H1 (cell line): Measurements from ENCODE around the gene EEF1A2. TPM values are rescaled to one million over a fixed set of nuclear protein-coding genes. Genes with fewer than 3 reads are reported as not detected.

Experiments
- CTCF ChIA-PET: fragments of 300-600 bp; sonication (Branson Sonifier 250); formaldehyde crosslinking; loops from one replicate; lab custom pipeline; 2021; ENCODE audit not compliant: partially characterized antibody; lab: Charles Lee
- POLR2A ChIA-PET: fragments of 300-600 bp; sonication (Branson Sonifier 250); formaldehyde crosslinking; loops from one replicate; lab custom pipeline; 2021; ENCODE audit warnings: inconsistent platforms; ENCODE audit not compliant: partially characterized antibody; lab: Charles Lee
- DNase-seq, 2 experiments: peaks; one replicate each; pipeline versions ENCODE4 v3.0.0 to v3.0.0-alpha.2; 2010 to 2022; ENCODE audit warnings: low spot score in 2 of 2, low read depth in 1 of 2, mixed read lengths in 1 of 2
- FAIRE-seq: peaks from 2 replicates; lab custom pipeline; 2011; peaks lifted over from hg19 to GRCh38; lab: Jason Lieb, UNC
- H2AFZ ChIP-seq: 2 replicates; pipeline ENCODE4 v1.8.1; 2012; ENCODE audit warnings: low read length, inconsistent platforms
- H2AK5ac ChIP-seq: 2 replicates; pipeline ENCODE4 v1.6.1; 2013; ENCODE audit warnings: low read depth, low read length
- H2BK120ac ChIP-seq: replicated peaks from 2 replicates; pipeline ENCODE3; 2013; ENCODE audit warnings: low read depth, low read length, inconsistent platforms
- H2BK12ac ChIP-seq: 2 replicates; pipeline ENCODE4 v1.6.1; 2013; ENCODE audit warnings: low read depth, low read length
- H2BK15ac ChIP-seq: 2 replicates; pipeline ENCODE4 v1.6.1; 2013; ENCODE audit warnings: low read length
- H2BK20ac ChIP-seq: 2 replicates; pipeline ENCODE4 v1.6.1; 2013; ENCODE audit warnings: low read length
- H2BK5ac ChIP-seq: 2 replicates; pipeline ENCODE4 v1.6.1; 2013; ENCODE audit warnings: low read depth, low read length
- H3K14ac ChIP-seq: 2 replicates; pipeline ENCODE4 v1.6.1; 2013; ENCODE audit warnings: inconsistent platforms; ENCODE audit not compliant: insufficient read length
- H3K18ac ChIP-seq: 2 replicates; pipeline ENCODE4 v1.6.1; 2013; ENCODE audit warnings: low read length; ENCODE audit errors: extremely low read depth
- H3K23ac ChIP-seq: 2 replicates; pipeline ENCODE4 v1.6.1; 2013; ENCODE audit warnings: inconsistent platforms; ENCODE audit not compliant: insufficient read length
- H3K23me2 ChIP-seq: 2 replicates; pipeline ENCODE4 v1.6.1; 2013; ENCODE audit warnings: low read depth, low read length
- H3K27ac ChIP-seq: 2 replicates; pipeline ENCODE4 v1.6.1; 2011; ENCODE audit warnings: low read depth, low read length, inconsistent platforms
- H3K27me3 ChIP-seq, 4 experiments: replicated peaks in 1 of 4; 1 replicate in 1 of 4; 2 replicates in 3 of 4; pipeline versions ENCODE4 v1.6.1 to v1.8.1; 2011 to 2013; ENCODE audit warnings: low read length in 3 of 4, mild to moderate bottlenecking in 3 of 4, inconsistent platforms in 2 of 4, mixed read lengths in 2 of 4, moderate library complexity in 1 of 4; ENCODE audit not compliant: control insufficient read depth in 3 of 4, insufficient read depth in 3 of 4; ENCODE audit errors: extremely low read depth in 1 of 4
- H3K36me3 ChIP-seq, 4 experiments: 2 replicates each; pipeline versions ENCODE4 v1.6.1 to v1.8.1; 2011 to 2013; ENCODE audit warnings: mild to moderate bottlenecking in 4 of 4, low read length in 3 of 4, moderate library complexity in 2 of 4, control low read depth in 1 of 4, inconsistent platforms in 1 of 4; ENCODE audit not compliant: insufficient read depth in 4 of 4, control insufficient read depth in 2 of 4
- H3K4ac ChIP-seq: replicated peaks from 2 replicates; pipeline ENCODE3; 2013; ENCODE audit warnings: low read length, low read depth, mixed read lengths, inconsistent platforms; ENCODE audit not compliant: insufficient read length
- H3K4me1 ChIP-seq, 4 experiments: replicated peaks in 1 of 4; 1 replicate in 1 of 4; 2 replicates in 3 of 4; pipeline versions ENCODE4 v1.6.1 to v1.8.1; 2011 to 2013; ENCODE audit warnings: low read length in 3 of 4, inconsistent platforms in 2 of 4, mixed read lengths in 1 of 4; ENCODE audit not compliant: insufficient read depth in 4 of 4, control insufficient read depth in 3 of 4
- H3K4me2 ChIP-seq, 2 experiments: 2 replicates each; pipeline versions ENCODE4 v1.6.1 to v1.8.1; 2011 to 2013; ENCODE audit warnings: low read depth in 2 of 2, low read length in 2 of 2, control low read depth in 1 of 2, inconsistent platforms in 1 of 2, mild to moderate bottlenecking in 1 of 2; ENCODE audit not compliant: insufficient read depth in 1 of 2
- H3K4me3 ChIP-seq, 4 experiments: fragments of 200-600, 300-600 bp in 1 of 4; sonication (generic), shearing (Covaris generic), sonication (Bioruptor Twin) in 1 of 4; 2 replicates each; pipeline versions ENCODE4 v1.5.1 to v1.8.1; 2011 to 2016; ENCODE audit warnings: low read length in 4 of 4, low read depth in 3 of 4, control low read depth in 2 of 4, inconsistent platforms in 2 of 4, mild to moderate bottlenecking in 2 of 4, mixed read lengths in 1 of 4, moderate library complexity in 1 of 4; ENCODE audit not compliant: insufficient read depth in 2 of 4; ENCODE audit errors: extremely low read depth in 1 of 4
- H3K56ac ChIP-seq: replicated peaks from 2 replicates; pipeline ENCODE3; 2013; ENCODE audit warnings: low read depth, mild to moderate bottlenecking, mixed read lengths, low read length, inconsistent platforms; ENCODE audit not compliant: insufficient read length
- H3K79me1 ChIP-seq: 2 replicates; pipeline ENCODE4 v1.6.1; 2013; ENCODE audit warnings: low read depth, low read length, control low read depth
- H3K79me2 ChIP-seq, 2 experiments: 2 replicates each; pipeline versions ENCODE4 v1.6.1 to v1.8.1; 2012 to 2013; ENCODE audit warnings: low read length in 2 of 2, mild to moderate bottlenecking in 2 of 2, inconsistent platforms in 1 of 2; ENCODE audit not compliant: insufficient read depth in 2 of 2, control insufficient read depth in 1 of 2
- H3K9ac ChIP-seq, 4 experiments: replicated peaks in 1 of 4; 1 replicate in 1 of 4; 2 replicates in 3 of 4; pipeline versions ENCODE4 v1.6.1 to v1.8.1; 2011 to 2013; ENCODE audit warnings: low read depth in 3 of 4, low read length in 3 of 4, control low read depth in 2 of 4, mild to moderate bottlenecking in 2 of 4, moderate library complexity in 2 of 4, inconsistent platforms in 1 of 4; ENCODE audit errors: extremely low read depth in 1 of 4
- H3K9me3 ChIP-seq, 2 experiments: 2 replicates each; pipeline versions ENCODE4 v1.6.1 to v1.8.1; 2012 to 2013; ENCODE audit warnings: mild to moderate bottlenecking in 2 of 2, moderate library complexity in 2 of 2, control low read depth in 1 of 2, inconsistent platforms in 1 of 2, low read depth in 1 of 2, low read length in 1 of 2, mixed read lengths in 1 of 2; ENCODE audit not compliant: insufficient read depth in 2 of 2
- H4K20me1 ChIP-seq, 2 experiments: replicated peaks in 1 of 2; 2 replicates each; pipeline versions ENCODE3 to v1.8.1; 2011 to 2013; ENCODE audit warnings: inconsistent platforms in 2 of 2, low read length in 2 of 2, mild to moderate bottlenecking in 1 of 2; ENCODE audit not compliant: insufficient read depth in 2 of 2, control insufficient read depth in 1 of 2
- H4K5ac ChIP-seq: 2 replicates; pipeline ENCODE4 v1.6.1; 2013; ENCODE audit warnings: low read length, low read depth, mixed read lengths, inconsistent platforms; ENCODE audit not compliant: insufficient read length
- H4K8ac ChIP-seq: 2 replicates; pipeline ENCODE4 v1.8.0; 2013; ENCODE audit warnings: mild to moderate bottlenecking, moderate library complexity, low read length, inconsistent platforms; ENCODE audit not compliant: insufficient read depth; ENCODE audit errors: extremely low read depth
- H4K91ac ChIP-seq: replicated peaks from 2 replicates; pipeline ENCODE3; 2013; ENCODE audit warnings: low read length, mixed read lengths, inconsistent platforms; ENCODE audit not compliant: insufficient read length
- BACH1 ChIP-seq: IDR thresholded peaks from 2 replicates; pipeline ENCODE4 v1.6.1; 2012; ENCODE audit warnings: low read length, improper control_type of control experiment
- MAX ChIP-seq: IDR thresholded peaks from 2 replicates; pipeline ENCODE4 v1.6.1; 2012; ENCODE audit warnings: inconsistent platforms
- RAD21 ChIP-seq, 2 experiments: IDR thresholded peaks in 1 of 2; conservative IDR thresholded peaks in 1 of 2; 2 replicates each; pipeline ENCODE4 v1.6.1; 2011; ENCODE audit warnings: low read depth in 2 of 2, low read length in 2 of 2, improper control_type of control experiment in 1 of 2, inconsistent platforms in 1 of 2, mild to moderate bottlenecking in 1 of 2, moderate library complexity in 1 of 2
- WGBS, 2 experiments: shearing (Covaris generic) in 1 of 2; methylation state at CpG; one replicate each; pipeline versions ENCODE4 v1.1.6 to v1.1.7; 2013 to 2015; ENCODE audit warnings: low lambda C conversion rate in 2 of 2, mixed read lengths in 2 of 2, inconsistent platforms in 1 of 2, low coverage in 1 of 2, missing lambda C conversion rate in 1 of 2; ENCODE audit not compliant: insufficient replicate concordance in 2 of 2, insufficient coverage in 1 of 2, insufficient read length in 1 of 2; ENCODE audit errors: extremely low coverage in 1 of 2, missing lambda C conversion rate in 1 of 2; 5-methylcytosine and 5-hydroxymethylcytosine counted together
- polyA plus RNA-seq, 7 experiments: library from polyadenylated mRNA; depleted of rRNA in 3 of 7; stranded (reverse) in 5 of 7; unstranded in 2 of 7; fragments of >200 nt in 5 of 7; fragments of 200-250 nt in 2 of 7; gene quantifications; 1 replicate in 5 of 7; 2 replicates in 1 of 7; 4 replicates in 1 of 7; pipeline versions ENCODE4 v1.2.1 to v1.2.3, GENCODE V29; 2011 to 2013; ENCODE audit warnings: missing spikeins in 2 of 7, mixed read lengths in 2 of 7
- total RNA-seq: library from RNA; stranded (reverse); fragmentation: NEBNext Ultra II Directional; extraction: Animal tissue kit (Norgen Biotek cat#: 25700); gene quantifications from 2 replicates; pipeline ENCODE4 v1.2.1, GENCODE V29; 2021
- TF ChIP-seq, protein P1 (sequence below): IDR thresholded peaks from 2 replicates; pipeline ENCODE4 v1.6.1; 2012; ENCODE audit warnings: inconsistent platforms
- TF ChIP-seq, protein P2 (sequence below): IDR thresholded peaks from 2 replicates; pipeline ENCODE4 v1.6.1; 2011; ENCODE audit warnings: low read depth, mild to moderate bottlenecking, low read length; ENCODE audit not compliant: insufficient read depth

EEF1A2 gene
- total and polyA plus RNA-seq, 2 of the 8 experiments (the other 6 are each of a cell fraction or from before 2014, with no cell fraction given), result 7.4 to 25.8 TPM

- H3K4ac ChIP-seq, result no peak overlapping the region
- POLR2A ChIA-PET, result interaction anchor here (1.5 kb wide), 1 partner anchor 123 kb away, joined by 5 read pairs; no protein-coding TSS in a partner anchor
- peak overlapping the region; percentile 13 for H2BK120ac ChIP-seq
- no peak overlapping the region for H3K14ac ChIP-seq
- 66% methylated on average over 21 of the region's 32 CpGs; no CpG with 5 or more reads in 1 of the 2 experiments for WGBS, 2 experiments
- FAIRE-seq, result no peak
- H4K5ac ChIP-seq, result no peak overlapping the region
- H2BK15ac ChIP-seq, result peak overlapping the region; percentile 29; the same call in 1 of the 2 replicates
- H2BK20ac ChIP-seq, result no peak overlapping the region
- peak overlapping the region; percentile 32; the same call in 1 of the 2 replicates for H2BK5ac ChIP-seq
- peaks cover 0 to 4% of the 10 kb centered on the region in 2 experiments; a peak in 1 of 4 replicates for H3K79me2 ChIP-seq
- no peak overlapping the region for H3K23ac ChIP-seq
- no peak overlapping the region for H3K56ac ChIP-seq
- CTCF ChIA-PET, result interaction anchor here (0.6 to 3.0 kb wide), 8 partner anchors 13 to 122 kb away, joined by 3 to 31 read pairs (median 4); partner anchors contain the start of gene PTK6
- peak in 1 of 2 experiments; percentile 60 for DNase-seq
- H4K91ac ChIP-seq, result peak overlapping the region; percentile 93
- H2AK5ac ChIP-seq, result peak overlapping the region; percentile 59; the same call in 1 of the 2 replicates
- peak overlapping the region; percentile 66 to 99 (median 88); a peak in 7 of 8 replicates for H3K4me3 ChIP-seq
- H2AFZ ChIP-seq, result no peak overlapping the region
- no peak overlapping the region for H3K27ac ChIP-seq
- H4K20me1 ChIP-seq, result peaks cover 3 to 22% of the 10 kb centered on the region in 2 experiments
- peaks cover 0 to 6% (median under 1%) of the 10 kb centered on the region in 4 experiments; a peak in 2 of 7 replicates for H3K27me3 ChIP-seq
- H3K4me2 ChIP-seq, result peak overlapping the region; percentile 67 to 78
- H3K9ac ChIP-seq, result no peak overlapping the region
- peak overlapping the region; percentile 75; the same call in 1 of the 2 replicates for H2BK12ac ChIP-seq
- H3K18ac ChIP-seq, result peak overlapping the region; percentile 19; the same call in 1 of the 2 replicates
- peaks cover 7% of the 10 kb centered on the region; the same call in 1 of the 2 replicates for H3K79me1 ChIP-seq
- H3K4me1 ChIP-seq, result peaks cover 0 to 21% (median 10%) of the 10 kb centered on the region in 4 experiments; a peak in 5 of 7 replicates
- H3K36me3 ChIP-seq, result peaks cover 0 to 14% (median 0%) of the 10 kb centered on the region in 4 experiments; a peak in 2 of 8 replicates
- H3K23me2 ChIP-seq, result peaks cover 17% of the 10 kb centered on the region; the same call in 1 of the 2 replicates
- no peaks in the 10 kb centered on the region for H3K9me3 ChIP-seq
- peak overlapping the region; percentile 80 for H4K8ac ChIP-seq
- TF ChIP-seq RAD21 (IDR thresholded peaks at IDR 0.05 in 1 of 2, conservative IDR thresholded peaks at IDR 0.05 in 1 of 2; ENCODE audit: low read depth in 2 of 2, low read length in 2 of 2), result peak in 1 of 2 experiments; percentile 13; a peak in 1 of 4 replicates
- peak; percentile 71 for TF ChIP-seq MAX
- TF ChIP-seq, protein P1, sequence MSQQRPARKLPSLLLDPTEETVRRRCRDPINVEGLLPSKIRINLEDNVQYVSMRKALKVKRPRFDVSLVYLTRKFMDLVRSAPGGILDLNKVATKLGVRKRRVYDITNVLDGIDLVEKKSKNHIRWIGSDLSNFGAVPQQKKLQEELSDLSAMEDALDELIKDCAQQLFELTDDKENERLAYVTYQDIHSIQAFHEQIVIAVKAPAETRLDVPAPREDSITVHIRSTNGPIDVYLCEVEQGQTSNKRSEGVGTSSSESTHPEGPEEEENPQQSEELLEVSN, result 0 out of 2 replicates have a peak, but pooled peaks have one; percentile 57
- TF ChIP-seq, protein P2, sequence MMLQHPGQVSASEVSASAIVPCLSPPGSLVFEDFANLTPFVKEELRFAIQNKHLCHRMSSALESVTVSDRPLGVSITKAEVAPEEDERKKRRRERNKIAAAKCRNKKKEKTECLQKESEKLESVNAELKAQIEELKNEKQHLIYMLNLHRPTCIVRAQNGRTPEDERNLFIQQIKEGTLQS, result no peak
- no peak for TF ChIP-seq BACH1
Measured at GRCh38 chr20:63518946-63519667, 20.2 kb upstream of the EEF1A2 start.
